K562 (cell line): ENCODE measurements around the gene MYO3B. TPM values are rescaled to one million over a fixed set of nuclear protein-coding genes. Genes with fewer than 3 reads are reported as not detected.

ENCODE experiments used
- KDM2B ChIP-seq: fragments of 250-450 bp; sonication (Bioruptor Pico); IDR thresholded peaks from 2 replicates; pipeline ENCODE4 v1.8.0; 2021; ENCODE audit warnings: mild to moderate bottlenecking, moderate library complexity
- MGA ChIP-seq: fragments of 450-650 bp; IDR thresholded peaks from 2 replicates; pipeline ENCODE4 v1.6.1; 2016; ENCODE audit warnings: mild to moderate bottlenecking, moderate library complexity
- MYC ChIP-seq, 2 experiments: fragments of 250-450 bp in 1 of 2; sonication (Bioruptor Pico) in 1 of 2; IDR thresholded peaks; 2 replicates each; pipeline versions ENCODE4 v1.5.1 to v1.6.1; 2012 to 2021; ENCODE audit warnings: low read depth in 2 of 2, borderline replicate concordance in 1 of 2, improper control_type of control experiment in 1 of 2, low read length in 1 of 2, mild to moderate bottlenecking in 1 of 2, moderate library complexity in 1 of 2
- SRSF1 ChIP-seq: fragments of 200-400 bp; formaldehyde crosslinking; IDR thresholded peaks from 2 replicates; pipeline ENCODE4 v1.6.1; 2017; ENCODE audit warnings: mild to moderate bottlenecking, low read depth, low read length, moderate library complexity
- TRIM28 ChIP-seq: fragments of 450-650 bp; IDR thresholded peaks from 2 replicates; pipeline ENCODE4 v1.6.1; 2017
- ZNF12 ChIP-seq: sonication (generic); formaldehyde crosslinking; IDR thresholded peaks from 2 replicates; pipeline ENCODE4 v1.4.0; 2020; ENCODE audit warnings: mild to moderate bottlenecking, missing genetic modification reagents
- polyA plus RNA-seq, 8 experiments: library from polyadenylated mRNA; depleted of rRNA in 4 of 8; stranded (reverse) in 5 of 8; unstranded in 3 of 8; fragments of >200 nt; fragmentation: Nextera tagmentation in 2 of 8; fragmentation: Illumina TruSeq in 1 of 8; extraction: Ambion mirVana in 2 of 8; extraction: Trizol in 1 of 8; gene quantifications; 2 replicates each; pipeline versions ENCODE4 v1.2.1 to v1.2.3, GENCODE V29; 2011 to 2014; ENCODE audit warnings: inconsistent platforms in 1 of 8, missing spikeins in 1 of 8
- total RNA-seq, 7 experiments: library from RNA; depleted of rRNA in 6 of 7; stranded (reverse); fragments of >200 nt in 6 of 7; fragmentation: Illumina TruSeq in 2 of 7; extraction: Trizol in 2 of 7; gene quantifications; 2 replicates each; pipeline versions ENCODE4 v1.2.1 to v1.2.3, GENCODE V29; 2011 to 2021; ENCODE audit warnings: low replicate concordance in 1 of 7
- TF ChIP-seq, protein P1 (sequence below): fragments of 250-450 bp; sonication (Bioruptor Pico); IDR thresholded peaks from 2 replicates; pipeline ENCODE4 v1.4.0; 2020; ENCODE audit warnings: mild to moderate bottlenecking, moderate library complexity
- TF ChIP-seq, protein P2 (sequence below), 2 experiments: fragments of 250-450 bp in 1 of 2; fragments of 450-650 bp in 1 of 2; sonication (Bioruptor Pico) in 1 of 2; IDR thresholded peaks; 2 replicates each; pipeline versions ENCODE4 v1.6.1 to v1.8.0; 2016 to 2021; ENCODE audit warnings: mild to moderate bottlenecking in 2 of 2, moderate library complexity in 2 of 2, missing compliant biosample characterization in 1 of 2, missing genetic modification characterization in 1 of 2

MYO3B gene
- total and polyA plus RNA-seq, 9 of the 15 experiments (the other 6 are each of a cell fraction or from before 2014, with no cell fraction given): 2.7 to 6.5 (median 3.6) TPM

DNA sequence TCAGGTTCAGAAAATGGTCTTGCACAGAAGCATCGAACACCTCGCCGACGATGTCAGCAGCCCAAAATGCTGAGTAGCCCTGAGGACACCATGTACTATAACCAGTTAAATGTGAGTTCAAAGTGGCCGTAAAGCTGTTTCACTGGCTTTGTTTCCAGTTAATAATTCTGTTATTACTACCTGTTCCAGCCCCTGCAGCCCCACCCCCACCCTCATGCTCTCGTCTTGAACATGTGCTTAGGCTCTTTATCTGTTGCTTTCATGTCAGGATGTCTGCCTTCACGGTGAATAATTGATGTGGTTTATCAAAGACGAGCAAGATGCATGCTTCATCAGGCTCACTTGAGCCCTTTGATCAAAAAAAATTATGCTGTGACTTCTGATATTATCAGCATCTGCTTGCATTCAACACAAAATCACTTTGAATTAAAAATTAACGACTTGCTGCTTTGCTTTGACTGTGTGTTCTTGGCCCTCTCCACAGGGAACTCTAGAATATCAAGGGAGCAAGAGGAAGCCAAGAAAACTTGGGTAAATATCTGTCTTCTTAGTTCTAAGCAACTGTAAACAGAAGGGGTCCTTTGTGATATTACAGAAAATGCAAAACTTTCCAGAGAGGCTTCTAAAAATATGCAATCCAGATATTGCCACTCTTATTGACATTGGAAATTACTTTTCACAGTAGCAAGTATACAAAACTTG lies 473.8 kb downstream of the MYO3B start (continued):
- peak; percentile 64 for TF ChIP-seq MGA
- no peak for TF ChIP-seq TRIM28
- TF ChIP-seq MYC (IDR thresholded peaks at IDR 0.05; ENCODE audit: low read depth, low read length): peak; percentile 53; the same call in 1 of the 2 replicates
- no peak for TF ChIP-seq MYC (CRISPR knock-in tag; IDR thresholded peaks at IDR 0.05; ENCODE audit: borderline replicate concordance, low read depth)
- TF ChIP-seq SRSF1: no peak
- TF ChIP-seq, protein P1, sequence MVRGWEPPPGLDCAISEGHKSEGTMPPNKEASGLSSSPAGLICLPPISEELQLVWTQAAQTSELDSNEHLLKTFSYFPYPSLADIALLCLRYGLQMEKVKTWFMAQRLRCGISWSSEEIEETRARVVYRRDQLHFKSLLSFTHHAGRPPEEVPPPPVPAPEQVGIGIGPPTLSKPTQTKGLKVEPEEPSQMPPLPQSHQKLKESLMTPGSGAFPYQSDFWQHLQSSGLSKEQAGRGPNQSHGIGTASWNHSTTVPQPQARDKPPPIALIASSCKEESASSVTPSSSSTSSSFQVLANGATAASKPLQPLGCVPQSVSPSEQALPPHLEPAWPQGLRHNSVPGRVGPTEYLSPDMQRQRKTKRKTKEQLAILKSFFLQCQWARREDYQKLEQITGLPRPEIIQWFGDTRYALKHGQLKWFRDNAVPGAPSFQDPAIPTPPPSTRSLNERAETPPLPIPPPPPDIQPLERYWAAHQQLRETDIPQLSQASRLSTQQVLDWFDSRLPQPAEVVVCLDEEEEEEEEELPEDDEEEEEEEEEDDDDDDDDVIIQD (CRISPR knock-in tag): no peak
- no peak for TF ChIP-seq KDM2B (CRISPR knock-in tag)
- no peak for TF ChIP-seq ZNF12 (CRISPR knock-in tag)
- TF ChIP-seq, protein P2, sequence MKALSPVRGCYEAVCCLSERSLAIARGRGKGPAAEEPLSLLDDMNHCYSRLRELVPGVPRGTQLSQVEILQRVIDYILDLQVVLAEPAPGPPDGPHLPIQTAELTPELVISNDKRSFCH (CRISPR knock-in tag; IDR thresholded peaks at IDR 0.05): no peak
- TF ChIP-seq, protein P2 (tag; IDR thresholded peaks at IDR 0.05): no peak
